K562 (cell line): ENCODE results near the gene RARRES2. TPM values are rescaled to one million over a fixed set of nuclear protein-coding genes. Genes with fewer than 3 reads are reported as not detected.

Experiments used
- ATAC-seq: fragments of 200-7000 bp; cut with Tn5 transposase; 3 replicates; pipeline ENCODE4 v1.9.1; 2020; ENCODE audit warnings: moderate library complexity
- BruUV-seq: library from RNA; stranded (reverse); fragments of 400-500 nt; replicated peaks from 2 replicates; lab custom pipeline; 2021; lab: Mats Ljungman, UMichigan
- CTCF ChIA-PET: fragments of 300-600 bp; formaldehyde crosslinking; extraction: SDS; loops from one replicate; lab custom pipeline; 2021; ENCODE audit warnings: low intra/inter-chr PET ratio; lab: Yijun Ruan, JAX
- POLR2A ChIA-PET: fragments of 300-600, 350-650 bp; sonication (Branson Sonifier 250); formaldehyde crosslinking; extraction: SDS; loops from one replicate; lab custom pipeline; 2021; ENCODE audit warnings: antibody characterized with exemption, inconsistent platforms; lab: Yijun Ruan, JAX
- DNase-seq, 4 experiments: peaks; one replicate each; pipeline versions ENCODE4 v3.0.0 to v3.0.0-alpha.2; 2011 to 2018; ENCODE audit warnings: low spot score in 3 of 4, mixed read lengths in 3 of 4; ENCODE audit errors: extremely low read depth in 1 of 4
- FAIRE-seq: peaks from 2 replicates; lab custom pipeline; 2011; peaks lifted over from hg19 to GRCh38; lab: Jason Lieb, UNC
- H2AFZ ChIP-seq: 2 replicates; pipeline ENCODE4 v1.6.0; 2011; ENCODE audit warnings: low read depth, low read length, control low read depth, inconsistent platforms
- H3K27ac ChIP-seq: fragments of 200-600 bp; 3 replicates; pipeline ENCODE4 v1.8.0; 2011; ENCODE audit warnings: low read depth, mild to moderate bottlenecking, control low read depth, inconsistent platforms, low read length, moderate library complexity, mixed read lengths; ENCODE audit errors: extremely low read depth
- H3K27me3 ChIP-seq, 2 experiments: fragments of 300-600 bp in 1 of 2; 2 replicates in 1 of 2; 3 replicates in 1 of 2; pipeline versions ENCODE4 v1.6.0 to v1.8.0; 2011; ENCODE audit warnings: inconsistent platforms in 2 of 2, low read length in 2 of 2, mild to moderate bottlenecking in 1 of 2, mixed read lengths in 1 of 2, moderate library complexity in 1 of 2; ENCODE audit not compliant: control insufficient read depth in 2 of 2, insufficient read depth in 2 of 2
- H3K36me3 ChIP-seq: fragments of 300-600 bp; 3 replicates; pipeline ENCODE4 v1.8.0; 2011; ENCODE audit warnings: mild to moderate bottlenecking, low read length, inconsistent platforms; ENCODE audit not compliant: control insufficient read depth, insufficient read depth
- H3K4me1 ChIP-seq, 2 experiments: fragments of 200-600 bp in 1 of 2; replicated peaks in 1 of 2; 2 replicates in 1 of 2; 3 replicates in 1 of 2; pipeline versions ENCODE4 v1.5.1 to v1.8.0; 2011; ENCODE audit warnings: inconsistent platforms in 2 of 2, low read length in 2 of 2, mild to moderate bottlenecking in 1 of 2, mixed read lengths in 1 of 2, moderate library complexity in 1 of 2; ENCODE audit not compliant: control insufficient read depth in 2 of 2, insufficient read depth in 2 of 2
- H3K4me2 ChIP-seq: 2 replicates; pipeline ENCODE4 v1.6.1; 2011; ENCODE audit warnings: low read length, control low read depth, inconsistent platforms, mixed read lengths; ENCODE audit not compliant: insufficient read depth
- H3K4me3 ChIP-seq: fragments of 200-600 bp; sonication (generic), shearing (Covaris generic); 2 replicates; pipeline ENCODE4 v1.5.1; 2016; ENCODE audit warnings: control low read depth, inconsistent platforms
- H3K79me2 ChIP-seq: fragments of 200-600 bp; 3 replicates; pipeline ENCODE4 v1.8.0; 2011; ENCODE audit warnings: low read length, inconsistent platforms; ENCODE audit not compliant: control insufficient read depth, insufficient read depth
- H3K9ac ChIP-seq, 2 experiments: 2 replicates each; pipeline versions ENCODE4 v1.6.0 to v1.6.1; 2011; ENCODE audit warnings: low read depth in 2 of 2, low read length in 2 of 2, control low read depth in 1 of 2, inconsistent platforms in 1 of 2, mild to moderate bottlenecking in 1 of 2, mixed read lengths in 1 of 2; ENCODE audit not compliant: insufficient read depth in 1 of 2
- H3K9me1 ChIP-seq: one replicate; pipeline ENCODE4 v1.6.0; 2011; ENCODE audit warnings: inconsistent platforms, mild to moderate bottlenecking, low read length, moderate library complexity; ENCODE audit not compliant: control insufficient read depth, insufficient read depth
- H3K9me3 ChIP-seq: replicated peaks from 2 replicates; pipeline ENCODE4 v1.5.1; 2011; ENCODE audit warnings: low read depth, low read length, inconsistent platforms; ENCODE audit not compliant: control insufficient read depth, insufficient read depth
- H4K20me1 ChIP-seq: replicated peaks from 2 replicates; pipeline ENCODE4 v1.6.1; 2011; ENCODE audit warnings: low read length, inconsistent platforms, mixed read lengths; ENCODE audit not compliant: control insufficient read depth, insufficient read depth
- CHD7 ChIP-seq: fragments of 200-600 bp; sonication (generic); IDR thresholded peaks from one replicate; pipeline ENCODE4 v1.6.1; 2012; ENCODE audit warnings: mild to moderate bottlenecking, low read depth, low read length, inconsistent platforms
- CREBBP ChIP-seq: IDR thresholded peaks from one replicate; pipeline ENCODE4 v1.6.1; 2012; ENCODE audit warnings: low read depth, mild to moderate bottlenecking, control low read depth, inconsistent platforms, low read length
- ID3 ChIP-seq, 2 experiments: fragments of 250-450 bp in 1 of 2; fragments of 450-650 bp in 1 of 2; sonication (Bioruptor Pico) in 1 of 2; IDR thresholded peaks; 2 replicates each; pipeline versions ENCODE4 v1.6.1 to v1.8.0; 2016 to 2021; ENCODE audit warnings: mild to moderate bottlenecking in 2 of 2, moderate library complexity in 2 of 2, missing compliant biosample characterization in 1 of 2, missing genetic modification characterization in 1 of 2
- JUNB ChIP-seq: fragments of 450-650 bp; formaldehyde crosslinking; conservative IDR thresholded peaks from 2 replicates; pipeline ENCODE4 v1.4.0; 2020; ENCODE audit warnings: mild to moderate bottlenecking
- MAFK ChIP-seq: IDR thresholded peaks from 2 replicates; pipeline ENCODE4 v1.6.1; 2011; ENCODE audit warnings: low read length, improper control_type of control experiment
- NR2F6 ChIP-seq: fragments of 450-650 bp; formaldehyde crosslinking; IDR thresholded peaks from 2 replicates; pipeline ENCODE4 v1.4.0; 2020; ENCODE audit warnings: mild to moderate bottlenecking
- SIN3B ChIP-seq: fragments of 450-650 bp; IDR thresholded peaks from 2 replicates; pipeline ENCODE4 v1.6.1; 2017; ENCODE audit warnings: low read depth, mild to moderate bottlenecking, moderate library complexity
- TEAD4 ChIP-seq, 2 experiments: sonication (generic) in 1 of 2; formaldehyde crosslinking in 1 of 2; IDR thresholded peaks; 2 replicates each; pipeline versions ENCODE4 v1.6.1 to v1.8.0; 2012 to 2022; ENCODE audit warnings: borderline replicate concordance in 1 of 2, inconsistent platforms in 1 of 2, low read length in 1 of 2, mild to moderate bottlenecking in 1 of 2, missing genetic modification reagents in 1 of 2
- WGBS: fragments of 100-300 bp; shearing (Covaris generic); methylation state at CpG from one replicate; pipeline ENCODE4 v1.1.6; 2016; ENCODE audit warnings: low coverage, mixed read lengths; ENCODE audit not compliant: insufficient coverage; ENCODE audit errors: missing lambda C conversion rate; 5-methylcytosine and 5-hydroxymethylcytosine counted together
- in situ Hi-C: fragments of 300-500 bp; cut with MboI; formaldehyde crosslinking; loops from 4 replicates; pipeline ENCODE4 v1.15.0; 2018; ENCODE audit warnings: inconsistent platforms, mixed read lengths
- intact Hi-C: fragments of 100-400 bp; cut with micrococcal nuclease; formaldehyde crosslinking; loops from 2 replicates; pipeline ENCODE4 v1.14.2; 2022
- polyA plus RNA-seq, 8 experiments: library from polyadenylated mRNA; depleted of rRNA in 4 of 8; stranded (reverse) in 5 of 8; unstranded in 3 of 8; fragments of >200 nt; fragmentation: Nextera tagmentation in 2 of 8; fragmentation: Illumina TruSeq in 1 of 8; extraction: Ambion mirVana in 2 of 8; extraction: Trizol in 1 of 8; gene quantifications; 2 replicates each; pipeline versions ENCODE4 v1.2.1 to v1.2.3, GENCODE V29; 2011 to 2014; ENCODE audit warnings: inconsistent platforms in 1 of 8, missing spikeins in 1 of 8
- total RNA-seq, 7 experiments: library from RNA; depleted of rRNA in 6 of 7; stranded (reverse); fragments of >200 nt in 6 of 7; fragmentation: Illumina TruSeq in 2 of 7; extraction: Trizol in 2 of 7; gene quantifications; 2 replicates each; pipeline versions ENCODE4 v1.2.1 to v1.2.3, GENCODE V29; 2011 to 2021; ENCODE audit warnings: low replicate concordance in 1 of 7

RARRES2 gene
- total and polyA plus RNA-seq, 9 of the 15 experiments (the other 6 are each of a cell fraction or from before 2014, with no cell fraction given), result 0.11 to 1.7 (median 0.23) TPM; not detected in 6

- H3K27me3 ChIP-seq, result no peaks in the 10 kb centered on the region
- no peak for DNase-seq
- peaks cover 41 to 45% of the 10 kb centered on the region in 2 experiments for H3K4me1 ChIP-seq
- in situ Hi-C loops (no loop called here), intact Hi-C loops (loop anchor here (2.0 kb wide), 2 partner anchors 33 to 45 kb away; partner anchors contain the start of genes ACTR3C and LRRC61)
- H3K9me1 ChIP-seq, result no peaks in the 10 kb centered on the region
- peaks cover 46% of the 10 kb centered on the region for H3K79me2 ChIP-seq
- peak overlapping the region; percentile 97 for H3K27ac ChIP-seq
- H3K9me3 ChIP-seq, result no peaks in the 10 kb centered on the region
- peak; percentile 79 for FAIRE-seq
- BruUV-seq, result no TSS peak
- peak overlapping the region; percentile 82 for H2AFZ ChIP-seq
- no peaks in the 10 kb centered on the region; the same call in 1 of the 2 replicates for H4K20me1 ChIP-seq
- ChIA-PET POLR2A (interaction anchor here (0.6 to 3.5 kb wide), 9 partner anchors 10 to 885 kb away, joined by 3 to 30 read pairs (median 5); no protein-coding TSS in a partner anchor), CTCF (no interaction called here)
- WGBS, result 41% methylated on average over 8 of the region's 8 CpGs
- H3K4me3 ChIP-seq, result peak overlapping the region; percentile 79
- H3K4me2 ChIP-seq, result peak overlapping the region; percentile 100
- H3K9ac ChIP-seq, result peak overlapping the region; percentile 98 to 99
- H3K36me3 ChIP-seq, result peaks cover 38% of the 10 kb centered on the region
- ATAC-seq, result no peak
- TF ChIP-seq ID3 (CRISPR knock-in tag; IDR thresholded peaks at IDR 0.05) (no peak), ID3 (tag; IDR thresholded peaks at IDR 0.05) (no peak), CHD7 (no peak), MAFK (no peak), CREBBP (no peak), JUNB (0 out of 2 replicates have a peak, but pooled peaks have one; percentile 42), NR2F6 (CRISPR knock-in tag) (0 out of 2 replicates have a peak, but pooled peaks have one; percentile 35), TEAD4 (IDR thresholded peaks at IDR 0.05; ENCODE audit: low read length) (peak; percentile 11; the same call in 1 of the 2 replicates), TEAD4 (CRISPR knock-in tag; IDR thresholded peaks at IDR 0.05; ENCODE audit: borderline replicate concordance) (no peak), SIN3B (no peak)
These were observed 26.3 kb upstream of the RARRES2 start for GRCh38 chr7:150367677-150368095.
